IMR-90 (cell line): ENCODE data around the gene PLA2G4B. TPM values are rescaled to one million over a fixed set of nuclear protein-coding genes. Genes with fewer than 3 reads are reported as not detected.

Experiments
- ATAC-seq: fragments of 200-7000 bp; cut with Tn5 transposase; 2 replicates; pipeline ENCODE4 v1.9.1; 2020; ENCODE audit warnings: low read depth, mild to moderate bottlenecking, moderate library complexity
- BruUV-seq: library from RNA; stranded (reverse); fragments of 400-500 nt; replicated peaks from 2 replicates; lab custom pipeline; 2021; lab: Mats Ljungman, UMichigan
- CTCF ChIA-PET: fragments of 300-600 bp; formaldehyde crosslinking; extraction: SDS; loops from one replicate; lab custom pipeline; 2021; ENCODE audit warnings: antibody characterized with exemption; lab: Yijun Ruan, JAX
- POLR2A ChIA-PET: fragments of 300-600 bp; sonication (Branson Sonifier 250); formaldehyde crosslinking; loops from one replicate; lab custom pipeline; 2022; ENCODE audit warnings: antibody characterized with exemption; ENCODE audit not compliant: unreplicated experiment; lab: Charles Lee
- DNase-seq: peaks from one replicate; pipeline ENCODE4 v3.0.0; 2013
- H2AFZ ChIP-seq: replicated peaks from 2 replicates; pipeline ENCODE3; 2013; ENCODE audit warnings: low read length, mild to moderate bottlenecking; ENCODE audit not compliant: poor library complexity
- H2AK5ac ChIP-seq: 2 replicates; pipeline ENCODE4 v1.6.1; 2013; ENCODE audit warnings: low read depth, low read length, inconsistent platforms
- H2AK9ac ChIP-seq: replicated peaks from 2 replicates; pipeline ENCODE3; 2013; ENCODE audit warnings: mild to moderate bottlenecking, low read depth, low read length, moderate library complexity; ENCODE audit not compliant: poor library complexity
- H2BK120ac ChIP-seq: 2 replicates; pipeline ENCODE4 v1.6.1; 2013; ENCODE audit warnings: low read depth, low read length, inconsistent platforms
- H2BK15ac ChIP-seq: 3 replicates; pipeline ENCODE4 v1.6.1; 2013; ENCODE audit warnings: low read depth, low read length, inconsistent platforms
- H2BK20ac ChIP-seq: 2 replicates; pipeline ENCODE4 v1.6.1; 2013; ENCODE audit warnings: low read depth, mild to moderate bottlenecking, inconsistent platforms, low read length, moderate library complexity
- H2BK5ac ChIP-seq: 2 replicates; pipeline ENCODE4 v1.6.1; 2013; ENCODE audit warnings: mild to moderate bottlenecking, low read depth, low read length, inconsistent platforms; ENCODE audit not compliant: poor library complexity, severe bottlenecking
- H3K14ac ChIP-seq: replicated peaks from 2 replicates; pipeline ENCODE4 v1.6.1; 2013; ENCODE audit warnings: low read depth, low read length, inconsistent platforms
- H3K18ac ChIP-seq: 2 replicates; pipeline ENCODE4 v1.6.1; 2013; ENCODE audit warnings: low read depth, low read length, control low read depth
- H3K23ac ChIP-seq: 2 replicates; pipeline ENCODE4 v1.6.1; 2013; ENCODE audit warnings: low read depth, low read length, inconsistent platforms
- H3K27ac ChIP-seq: 2 replicates; pipeline ENCODE4 v1.5.1; 2013; ENCODE audit warnings: mild to moderate bottlenecking, control low read depth, low read length; ENCODE audit not compliant: insufficient read depth
- H3K27me3 ChIP-seq: 2 replicates; pipeline ENCODE4 v1.6.1; 2013; ENCODE audit warnings: low read length; ENCODE audit not compliant: control insufficient read depth, insufficient read depth
- H3K36me3 ChIP-seq: 2 replicates; pipeline ENCODE4 v1.6.1; 2013; ENCODE audit warnings: low read length, mixed read lengths; ENCODE audit not compliant: control insufficient read depth, insufficient read depth
- H3K4ac ChIP-seq: 2 replicates; pipeline ENCODE4 v1.6.1; 2013; ENCODE audit warnings: low read depth, low read length, inconsistent platforms
- H3K4me1 ChIP-seq: 2 replicates; pipeline ENCODE4 v1.6.1; 2013; ENCODE audit warnings: low read length, mixed read lengths; ENCODE audit not compliant: control insufficient read depth, insufficient read depth
- H3K4me2 ChIP-seq: 2 replicates; pipeline ENCODE4 v1.6.1; 2013; ENCODE audit warnings: low read depth, mild to moderate bottlenecking, control low read depth, low read length, moderate library complexity
- H3K4me3 ChIP-seq: 2 replicates; pipeline ENCODE4 v1.5.1; 2013; ENCODE audit warnings: low read depth, mild to moderate bottlenecking, control low read depth, low read length, moderate library complexity; ENCODE audit not compliant: insufficient read depth
- H3K56ac ChIP-seq: 2 replicates; pipeline ENCODE4 v1.6.1; 2013; ENCODE audit warnings: low read length, inconsistent platforms; ENCODE audit not compliant: insufficient read depth; ENCODE audit errors: extremely low read depth
- H3K79me1 ChIP-seq, 2 experiments: 2 replicates each; pipeline ENCODE4 v1.6.1; 2013; ENCODE audit warnings: low read length in 2 of 2, inconsistent platforms in 1 of 2, low read depth in 1 of 2
- H3K9ac ChIP-seq: 2 replicates; pipeline ENCODE4 v1.6.1; 2013; ENCODE audit warnings: low read depth, low read length, control low read depth
- H3K9me1 ChIP-seq: 2 replicates; pipeline ENCODE4 v1.6.1; 2013; ENCODE audit warnings: low read length, inconsistent platforms; ENCODE audit not compliant: insufficient read depth
- H3K9me3 ChIP-seq: 2 replicates; pipeline ENCODE4 v1.6.1; 2013; ENCODE audit warnings: low read length; ENCODE audit not compliant: control insufficient read depth, insufficient read depth
- H4K20me1 ChIP-seq: 2 replicates; pipeline ENCODE4 v1.6.1; 2013; ENCODE audit warnings: low read length, inconsistent platforms; ENCODE audit not compliant: insufficient read depth
- H4K5ac ChIP-seq: 2 replicates; pipeline ENCODE4 v1.6.1; 2013; ENCODE audit warnings: mild to moderate bottlenecking, low read depth, low read length, control low read depth
- H4K8ac ChIP-seq, 2 experiments: 2 replicates each; pipeline ENCODE4 v1.6.1; 2013; ENCODE audit warnings: low read depth in 2 of 2, low read length in 2 of 2, control low read depth in 1 of 2, inconsistent platforms in 1 of 2
- H4K91ac ChIP-seq: 2 replicates; pipeline ENCODE4 v1.6.1; 2013; ENCODE audit warnings: low read depth, low read length, inconsistent platforms; ENCODE audit not compliant: insufficient read depth
- BHLHE40 ChIP-seq: fragments of 150-350 bp; IDR thresholded peaks from 2 replicates; pipeline ENCODE4 v1.6.1; 2016; ENCODE audit warnings: mild to moderate bottlenecking, low read depth, low read length
- CEBPB ChIP-seq: IDR thresholded peaks from 2 replicates; pipeline ENCODE4 v1.6.1; 2012; ENCODE audit warnings: low read depth, low read length, improper control_type of control experiment
- FOS ChIP-seq: fragments of 150-350 bp; IDR thresholded peaks from 2 replicates; pipeline ENCODE4 v1.6.1; 2016; ENCODE audit warnings: low read depth, low read length
- MAFK ChIP-seq: IDR thresholded peaks from 2 replicates; pipeline ENCODE4 v1.6.1; 2012; ENCODE audit warnings: low read depth, low read length, improper control_type of control experiment
- MAZ ChIP-seq: IDR thresholded peaks from 2 replicates; pipeline ENCODE4 v1.6.1; 2012; ENCODE audit warnings: low read depth, mild to moderate bottlenecking, low read length, improper control_type of control experiment, moderate library complexity, borderline replicate concordance
- MXI1 ChIP-seq: IDR thresholded peaks from 2 replicates; pipeline ENCODE4 v1.6.1; 2012; ENCODE audit warnings: low read depth, mild to moderate bottlenecking, low read length, moderate library complexity, borderline replicate concordance
- POLR2A ChIP-seq: IDR thresholded peaks from 2 replicates; pipeline ENCODE4 v1.6.1; 2012; ENCODE audit warnings: mild to moderate bottlenecking, low read depth, low read length
- RAD21 ChIP-seq: IDR thresholded peaks from 2 replicates; pipeline ENCODE4 v1.6.1; 2012; ENCODE audit warnings: low read length, improper control_type of control experiment
- RFX5 ChIP-seq: IDR thresholded peaks from 2 replicates; pipeline ENCODE4 v1.8.0; 2012; ENCODE audit warnings: low read depth, mild to moderate bottlenecking, low read length, moderate library complexity
- USF2 ChIP-seq: fragments of 150-350 bp; IDR thresholded peaks from 2 replicates; pipeline ENCODE4 v1.6.1; 2017; ENCODE audit warnings: mild to moderate bottlenecking, antibody characterized with exemption, low read length, low read depth
- WGBS, 2 experiments: methylation state at CpG; one replicate each; pipeline versions ENCODE4 v1.1.5 to v1.1.7; 2013; ENCODE audit warnings: missing lambda C conversion rate in 2 of 2; ENCODE audit not compliant: insufficient read length in 1 of 2; ENCODE audit errors: extremely low coverage in 2 of 2; 5-methylcytosine and 5-hydroxymethylcytosine counted together
- dilution Hi-C: fragments of 300-500 bp; cut with HindIII; formaldehyde crosslinking; loops from one replicate; pipeline ENCODE4 v1.14.3; 2018; ENCODE audit warnings: low sequenced_read_pairs; ENCODE audit not compliant: unreplicated experiment
- in situ Hi-C: fragments of 300-500 bp; cut with MboI; formaldehyde crosslinking; loops from 3 replicates; pipeline ENCODE4 v1.14.3; 2019; ENCODE audit warnings: low sequenced_read_pairs, inconsistent platforms, mixed read lengths
- intact Hi-C: fragments of 100-400 bp; cut with micrococcal nuclease; formaldehyde crosslinking; loops from 2 replicates; pipeline ENCODE4 v1.10.0; 2022
- polyA plus RNA-seq, 3 experiments: library from polyadenylated mRNA; depleted of rRNA; stranded (reverse); fragments of >200 nt; gene quantifications; 2 replicates each; pipeline ENCODE4 v1.2.3, GENCODE V29; 2012; ENCODE audit warnings: low replicate concordance in 1 of 3
- total RNA-seq: library from RNA; depleted of rRNA; stranded (reverse); fragments of >200 nt; gene quantifications from 2 replicates; pipeline ENCODE4 v1.2.3, GENCODE V29; 2012

PLA2G4B gene
- total and polyA plus RNA-seq, 2 of the 4 experiments (the other 2 are of a cell fraction): 0.18 to 3.1 TPM

DNA sequence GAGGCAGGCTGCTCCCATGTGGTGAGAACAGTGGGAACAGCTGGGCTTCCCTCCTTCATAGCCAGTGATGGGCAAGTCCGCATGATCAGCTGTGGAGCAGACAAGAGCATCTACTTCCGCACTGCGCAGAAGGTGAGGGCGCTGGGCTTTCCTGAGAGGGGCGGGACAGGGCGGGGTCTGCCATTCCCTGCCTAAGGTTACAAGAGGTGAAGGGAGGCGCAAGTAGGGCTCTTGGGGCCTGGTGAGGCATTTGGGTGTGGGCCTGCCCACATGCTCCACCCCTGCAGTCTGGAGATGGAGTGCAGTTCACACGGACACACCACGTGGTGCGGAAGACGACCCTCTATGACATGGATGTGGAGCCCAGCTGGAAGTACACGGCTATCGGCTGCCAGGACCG, 21.3 kb upstream of the PLA2G4B start:
- Histone ChIP-seq H2BK20ac (no peak overlapping the region), H3K18ac (no peak overlapping the region), H2AK5ac (no peak overlapping the region), H3K4me1 (no peaks in the 10 kb centered on the region), H3K56ac (no peak overlapping the region), H3K27me3 (no peaks in the 10 kb centered on the region), H3K36me3 (peaks cover 69% of the 10 kb centered on the region), H2BK15ac (no peak overlapping the region), H3K14ac (no peak overlapping the region), H3K79me1 (peaks cover 0 to 8% of the 10 kb centered on the region in 2 experiments; a peak in 1 of 4 replicates), H2BK5ac (no peak overlapping the region), H3K27ac (no peak overlapping the region), H4K20me1 (no peaks in the 10 kb centered on the region), H3K9me1 (no peaks in the 10 kb centered on the region), H2AFZ (no peak overlapping the region), H3K4me2 (no peak overlapping the region), H2AK9ac (no peak overlapping the region), H3K4ac (no peak overlapping the region), H4K5ac (no peak overlapping the region), H3K23ac (no peak overlapping the region), H3K4me3 (no peak overlapping the region), H4K8ac (no peak overlapping the region), H4K91ac (no peak overlapping the region), H3K9ac (no peak overlapping the region), H3K9me3 (no peaks in the 10 kb centered on the region), H2BK120ac (no peak overlapping the region)
- TF ChIP-seq MAFK: no peak
- TF ChIP-seq RFX5: no peak
- TF ChIP-seq FOS: no peak
- no peak for TF ChIP-seq POLR2A
- no peak for TF ChIP-seq MXI1
- TF ChIP-seq MAZ: no peak
- no peak for TF ChIP-seq CEBPB
- TF ChIP-seq USF2: no peak
- no peak for TF ChIP-seq BHLHE40
- no peak for TF ChIP-seq RAD21
- ChIA-PET POLR2A (no interaction called here), CTCF (no interaction called here)
- in situ Hi-C loops (no loop called here), intact Hi-C loops (loop anchor here (10.0 kb wide), 1 partner anchor 353 kb away; no protein-coding TSS in a partner anchor), dilution Hi-C loops (no loop called here)
- 100% methylated on average over 3 of the region's 14 CpGs; no CpG with 5 or more reads in 1 of the 2 experiments for WGBS, 2 experiments
- ATAC-seq (no peak), DNase-seq (no peak)
- BruUV-seq: no TSS peak
